ENCODE measurements around the gene GAS2. TPM values are rescaled to one million over a fixed set of nuclear protein-coding genes. Genes with fewer than 3 reads are reported as not detected.

GAS2 gene
- total RNA-seq, 3 donors from 2014 or later = 0.96 to 22.1 (median 10.2) TPM

- Histone ChIP-seq H3K27ac (no peak overlapping the region), H3K27me3 (no peaks in the 10 kb centered on the region), H3K9me3 (no peaks in the 10 kb centered on the region), H3K4me1 (no peaks in the 10 kb centered on the region), H3K36me3 (no peaks in the 10 kb centered on the region), H3K4me3 (no peak overlapping the region)
- DNase-seq (ENCODE audit: low spot score in 2 of 2) = no peak
- intact Hi-C loops (cut with DNase I; ENCODE audit: low total_unique reads) = no loop called here
- no peak for TF ChIP-seq POLR2A (IDR thresholded peaks at IDR 0.05)
Measured at GRCh38 chr11:22674470-22675439, 8.3 kb downstream of the GAS2 start.

DNA sequence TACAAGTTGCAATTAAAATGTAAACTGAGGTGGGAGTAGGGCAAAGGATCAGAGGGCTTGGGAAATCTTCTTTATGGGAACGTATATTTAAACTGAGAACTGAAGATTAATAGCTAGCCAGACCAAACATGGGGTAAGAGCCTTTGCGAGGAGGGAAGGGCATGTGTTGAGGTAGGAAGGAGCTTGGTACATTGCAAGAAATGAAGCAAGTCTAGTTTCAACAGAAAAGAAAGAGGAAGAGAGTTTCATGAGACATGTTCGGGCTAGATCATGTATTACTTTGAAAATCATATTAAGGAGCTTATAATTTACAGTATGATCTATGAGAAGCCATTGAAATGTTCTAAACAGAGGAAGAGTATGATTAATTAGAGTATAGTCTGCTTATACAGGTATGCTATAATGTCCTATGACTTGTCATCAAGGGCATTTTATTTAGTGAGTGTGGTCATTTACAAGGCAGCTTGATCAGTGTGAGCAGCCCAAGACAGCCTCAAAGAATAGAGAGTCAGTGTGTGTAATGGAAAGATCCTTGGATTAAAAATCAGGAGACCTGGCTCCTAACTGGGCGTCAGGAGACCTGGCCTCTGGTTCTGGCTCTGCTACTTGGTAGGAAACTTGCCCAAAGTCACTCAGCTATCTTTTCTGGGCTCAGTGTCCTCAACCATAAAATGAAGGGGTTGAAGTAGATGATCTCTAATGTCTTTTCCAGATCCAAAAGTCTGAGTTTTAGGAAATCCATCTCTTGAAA lies 10.9 kb downstream of the GAS2 start:
- no peak overlapping the region for H3K4me3 ChIP-seq
- TF ChIP-seq POLR2AphosphoS5 (IDR thresholded peaks at IDR 0.05) (no peak), CTCF (IDR thresholded peaks at IDR 0.05) (no peak), POLR2A (IDR thresholded peaks at IDR 0.05) (no peak)
- DNase-seq (ENCODE audit: low spot score in 2 of 2) = no peak
- intact Hi-C loops (cut with DNase I; ENCODE audit: low total_unique reads) = no loop called here
- H3K4me1 ChIP-seq = no peaks in the 10 kb centered on the region
- no peaks in the 10 kb centered on the region for H3K9me3 ChIP-seq
- no peak overlapping the region for H3K27ac ChIP-seq
- no peaks in the 10 kb centered on the region for H3K36me3 ChIP-seq
- H3K27me3 ChIP-seq = no peaks in the 10 kb centered on the region

- H3K4me1 ChIP-seq = no peaks in the 10 kb centered on the region
- no peak overlapping the region for H3K4me3 ChIP-seq
- TF ChIP-seq POLR2AphosphoS5 (IDR thresholded peaks at IDR 0.05) (no peak), CTCF (IDR thresholded peaks at IDR 0.05) (no peak), POLR2A (IDR thresholded peaks at IDR 0.05) (no peak)
- intact Hi-C loops (cut with DNase I; ENCODE audit: low total_unique reads) = no loop called here
- no peak for DNase-seq (ENCODE audit: low spot score in 2 of 2)
- H3K9me3 ChIP-seq = no peaks in the 10 kb centered on the region
- H3K27me3 ChIP-seq = no peaks in the 10 kb centered on the region
- H3K36me3 ChIP-seq = no peaks in the 10 kb centered on the region
- H3K27ac ChIP-seq = no peak overlapping the region
Measured at GRCh38 chr11:22680628-22681027, 14.2 kb downstream of the GAS2 start.

- Histone ChIP-seq H3K4me3 (no peak overlapping the region), H3K27ac (no peak overlapping the region), H3K27me3 (no peaks in the 10 kb centered on the region), H3K36me3 (no peaks in the 10 kb centered on the region), H3K9me3 (no peaks in the 10 kb centered on the region), H3K4me1 (no peaks in the 10 kb centered on the region)
- intact Hi-C loops (cut with DNase I; ENCODE audit: low total_unique reads) = no loop called here
- DNase-seq (ENCODE audit: low spot score in 2 of 2) = no peak
- no peak for TF ChIP-seq POLR2A (IDR thresholded peaks at IDR 0.05)
- no peak for TF ChIP-seq CTCF (IDR thresholded peaks at IDR 0.05)
- no peak for TF ChIP-seq POLR2AphosphoS5 (IDR thresholded peaks at IDR 0.05)
Measured at GRCh38 chr11:22681281-22681812, 14.9 kb downstream of the GAS2 start.

DNA sequence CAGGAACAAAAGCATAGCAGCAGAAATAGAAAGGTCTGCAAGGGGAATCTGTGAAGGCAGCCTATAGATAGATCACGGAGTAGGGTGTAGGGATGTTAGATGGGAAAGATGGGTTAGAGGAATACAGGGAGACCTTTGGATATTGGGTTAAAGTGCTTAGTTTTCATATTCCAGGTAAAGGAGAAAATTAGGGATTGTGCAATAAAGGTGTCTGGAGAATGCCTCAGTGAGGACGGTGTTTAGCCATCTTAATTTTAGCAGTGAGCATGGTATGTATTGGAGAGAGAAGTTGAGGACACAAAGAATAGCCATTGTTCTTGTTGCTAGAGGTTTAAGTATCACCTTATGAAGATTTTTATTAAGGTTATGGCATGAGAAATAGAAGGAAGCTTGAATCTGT lies 17.7 kb downstream of the GAS2 start:
- TF ChIP-seq CTCF (IDR thresholded peaks at IDR 0.05) (no peak), POLR2AphosphoS5 (IDR thresholded peaks at IDR 0.05) (no peak), POLR2A (IDR thresholded peaks at IDR 0.05) (no peak)
- no peaks in the 10 kb centered on the region for H3K36me3 ChIP-seq
- no peak overlapping the region for H3K4me3 ChIP-seq
- H3K27me3 ChIP-seq = no peaks in the 10 kb centered on the region
- H3K27ac ChIP-seq = no peak overlapping the region
- DNase-seq (ENCODE audit: low spot score in 2 of 2) = no peak
- intact Hi-C loops (cut with DNase I; ENCODE audit: low total_unique reads) = no loop called here
- no peaks in the 10 kb centered on the region for H3K9me3 ChIP-seq
- no peaks in the 10 kb centered on the region for H3K4me1 ChIP-seq
